Measurements from ENCODE around the gene SLC25A23. TPM values are rescaled to one million over a fixed set of nuclear protein-coding genes. Genes with fewer than 3 reads are reported as not detected.

The SLC25A23 gene
- total RNA-seq, 2 donors from 2014 or later = 89.6 to 97.1 TPM

DNA sequence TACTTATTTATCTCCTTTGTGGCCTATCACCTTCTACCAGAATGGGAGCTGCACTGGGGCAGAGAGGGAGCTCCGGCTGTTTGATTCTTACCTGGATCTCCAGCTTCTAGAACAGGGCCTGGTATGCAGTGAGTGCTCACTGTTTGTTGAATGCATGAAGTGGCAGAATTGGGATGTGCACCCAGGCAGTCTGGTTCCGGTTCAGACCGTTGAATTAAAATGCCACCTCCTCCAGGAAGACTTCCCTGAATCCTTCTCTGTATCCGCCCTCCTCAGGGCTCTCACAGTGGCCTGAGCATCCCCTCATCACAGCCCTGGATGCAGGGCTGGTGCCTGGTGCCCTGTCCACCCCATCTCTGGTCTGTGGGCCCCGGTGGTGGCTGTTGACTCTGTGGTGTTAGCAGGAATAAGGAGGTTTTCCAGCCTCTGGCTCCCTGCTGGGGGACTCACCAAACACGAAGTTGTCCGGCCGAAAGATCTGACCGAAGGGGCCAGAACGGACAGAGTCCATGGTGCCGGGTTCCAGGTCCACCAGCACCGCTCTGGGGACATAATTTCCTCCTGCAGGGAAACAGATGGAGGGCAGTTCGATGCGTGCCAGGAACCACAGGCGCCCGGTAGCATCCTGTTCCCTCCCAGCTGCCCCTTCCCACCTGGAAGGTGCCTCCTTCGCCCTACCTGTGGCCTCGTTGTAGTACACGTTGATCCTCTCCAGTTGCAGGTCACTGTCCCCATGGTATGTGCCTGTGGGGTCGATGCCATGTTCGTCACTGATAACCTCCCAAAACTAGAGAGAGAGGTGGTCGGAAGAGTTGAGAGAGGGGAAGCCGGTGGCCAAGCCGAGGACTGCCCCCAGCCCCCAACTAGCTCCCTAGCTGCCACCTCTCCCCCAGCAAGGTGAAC is 41.5 kb upstream of the SLC25A23 start:
- Histone ChIP-seq H3K4me3 (no peak overlapping the region), H3K27me3 (replicated peaks; ENCODE audit: insufficient read depth) (no peaks in the 10 kb centered on the region)

DNA sequence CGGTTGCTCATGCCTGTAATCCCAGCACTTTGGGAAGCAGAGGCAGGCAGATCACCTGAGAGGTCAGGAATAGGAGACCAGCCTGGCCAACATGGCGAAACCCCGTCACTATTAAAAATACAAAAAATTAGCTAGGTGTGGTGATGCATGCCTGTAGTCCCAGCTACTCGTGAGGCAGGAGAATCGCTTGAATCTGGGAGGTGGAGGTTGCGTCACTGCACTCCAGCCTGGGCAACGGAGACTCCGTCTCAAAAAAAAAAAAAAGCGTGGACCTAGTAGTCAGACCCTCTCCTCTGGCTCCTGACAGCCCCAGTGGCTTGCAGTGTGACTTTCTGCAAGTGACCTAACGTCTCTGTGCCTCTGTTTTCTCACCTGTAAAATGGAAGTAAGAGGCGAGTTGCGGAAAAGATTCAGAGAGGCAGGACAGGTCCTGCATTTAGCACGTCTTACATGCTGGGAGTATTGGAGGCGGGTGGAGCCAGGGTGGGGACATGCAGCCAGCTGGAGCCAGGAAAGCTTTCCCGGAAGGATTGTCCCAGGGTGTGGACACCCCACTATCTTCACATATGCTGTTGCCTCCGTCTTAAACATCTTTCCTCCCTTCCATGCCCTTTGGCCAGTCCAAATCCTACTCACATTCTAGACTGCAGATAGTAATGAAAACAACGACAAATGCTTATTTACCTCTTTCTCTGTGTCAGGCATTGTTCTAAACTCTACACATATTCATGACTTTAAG is 39.6 kb upstream of the SLC25A23 start:
- TF ChIP-seq, protein P1, sequence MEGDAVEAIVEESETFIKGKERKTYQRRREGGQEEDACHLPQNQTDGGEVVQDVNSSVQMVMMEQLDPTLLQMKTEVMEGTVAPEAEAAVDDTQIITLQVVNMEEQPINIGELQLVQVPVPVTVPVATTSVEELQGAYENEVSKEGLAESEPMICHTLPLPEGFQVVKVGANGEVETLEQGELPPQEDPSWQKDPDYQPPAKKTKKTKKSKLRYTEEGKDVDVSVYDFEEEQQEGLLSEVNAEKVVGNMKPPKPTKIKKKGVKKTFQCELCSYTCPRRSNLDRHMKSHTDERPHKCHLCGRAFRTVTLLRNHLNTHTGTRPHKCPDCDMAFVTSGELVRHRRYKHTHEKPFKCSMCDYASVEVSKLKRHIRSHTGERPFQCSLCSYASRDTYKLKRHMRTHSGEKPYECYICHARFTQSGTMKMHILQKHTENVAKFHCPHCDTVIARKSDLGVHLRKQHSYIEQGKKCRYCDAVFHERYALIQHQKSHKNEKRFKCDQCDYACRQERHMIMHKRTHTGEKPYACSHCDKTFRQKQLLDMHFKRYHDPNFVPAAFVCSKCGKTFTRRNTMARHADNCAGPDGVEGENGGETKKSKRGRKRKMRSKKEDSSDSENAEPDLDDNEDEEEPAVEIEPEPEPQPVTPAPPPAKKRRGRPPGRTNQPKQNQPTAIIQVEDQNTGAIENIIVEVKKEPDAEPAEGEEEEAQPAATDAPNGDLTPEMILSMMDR (IDR thresholded peaks at IDR 0.05) = no peak
- Histone ChIP-seq H3K27me3 (replicated peaks; ENCODE audit: insufficient read depth) (no peaks in the 10 kb centered on the region), H3K27ac (no peak overlapping the region), H3K36me3 (no peaks in the 10 kb centered on the region), H3K9me3 (no peaks in the 10 kb centered on the region), H3K4me3 (no peak overlapping the region), H3K4me1 (ENCODE audit: control insufficient read depth in 1 of 2, low read depth in 2 of 2) (peaks cover 0 to 7% of the 10 kb centered on the region in 2 donors)
- DNase-seq (ENCODE audit: low spot score) = no peak
- no peak for ATAC-seq (ENCODE audit: insufficient number of reproducible peaks, low FRiP score, low read depth)

More for the DNA sequence above, 41.5 kb upstream of the SLC25A23 start:
- Histone ChIP-seq H3K4me1 (ENCODE audit: control insufficient read depth in 1 of 2, low read depth in 2 of 2) (peaks cover 0 to 7% of the 10 kb centered on the region in 2 donors), H3K9me3 (no peaks in the 10 kb centered on the region), H3K36me3 (no peaks in the 10 kb centered on the region), H3K27ac (no peak overlapping the region)
- DNase-seq (ENCODE audit: low spot score) (no peak), ATAC-seq (ENCODE audit: insufficient number of reproducible peaks, low FRiP score, low read depth) (no peak)
- TF ChIP-seq, protein P1 (IDR thresholded peaks at IDR 0.05) = no peak

DNA sequence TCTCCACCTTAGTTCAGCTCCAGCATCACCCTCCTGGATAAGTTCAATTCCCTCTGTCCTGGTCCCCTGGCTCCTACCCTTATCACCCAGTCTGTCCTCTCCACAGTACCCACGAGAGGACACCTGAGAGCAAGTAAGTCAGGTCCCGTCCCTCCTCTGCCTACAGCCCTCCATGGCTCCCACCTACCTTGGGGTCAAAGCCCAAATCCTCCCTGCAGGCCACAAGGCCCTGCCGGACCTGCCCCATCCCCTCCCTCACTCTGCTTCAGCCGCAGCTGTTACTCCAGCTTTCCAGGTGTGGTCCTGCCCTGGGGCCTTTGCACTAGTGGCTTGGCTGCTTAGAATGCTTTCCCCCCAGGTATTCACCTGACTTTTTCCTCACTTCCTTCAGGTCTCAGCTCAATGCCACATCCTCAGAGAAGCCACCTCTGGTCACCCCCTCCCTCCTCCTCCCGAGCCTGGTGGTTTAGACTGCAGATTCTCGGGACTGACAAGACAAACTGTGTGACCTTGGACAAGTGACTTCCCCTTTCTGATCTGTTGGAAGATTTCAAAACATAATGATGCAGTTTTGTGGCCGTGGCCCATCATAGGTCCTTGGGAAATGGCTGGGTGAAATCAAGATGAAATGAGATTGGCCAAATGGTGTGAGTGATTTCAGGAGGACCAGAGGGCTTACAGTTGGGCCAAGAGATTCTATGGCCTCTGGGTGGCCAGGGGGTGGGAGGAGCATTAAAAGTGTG is 38.9 kb upstream of the SLC25A23 start:
- TF ChIP-seq, protein P1 (IDR thresholded peaks at IDR 0.05) = no peak
- Histone ChIP-seq H3K4me3 (no peak overlapping the region), H3K27ac (no peak overlapping the region), H3K9me3 (no peaks in the 10 kb centered on the region), H3K4me1 (ENCODE audit: control insufficient read depth in 1 of 2, low read depth in 2 of 2) (peaks cover 0 to 7% of the 10 kb centered on the region in 2 donors), H3K27me3 (replicated peaks; ENCODE audit: insufficient read depth) (no peaks in the 10 kb centered on the region), H3K36me3 (no peaks in the 10 kb centered on the region)
- no peak for ATAC-seq (ENCODE audit: insufficient number of reproducible peaks, low FRiP score, low read depth)
- no peak for DNase-seq (ENCODE audit: low spot score)

DNA sequence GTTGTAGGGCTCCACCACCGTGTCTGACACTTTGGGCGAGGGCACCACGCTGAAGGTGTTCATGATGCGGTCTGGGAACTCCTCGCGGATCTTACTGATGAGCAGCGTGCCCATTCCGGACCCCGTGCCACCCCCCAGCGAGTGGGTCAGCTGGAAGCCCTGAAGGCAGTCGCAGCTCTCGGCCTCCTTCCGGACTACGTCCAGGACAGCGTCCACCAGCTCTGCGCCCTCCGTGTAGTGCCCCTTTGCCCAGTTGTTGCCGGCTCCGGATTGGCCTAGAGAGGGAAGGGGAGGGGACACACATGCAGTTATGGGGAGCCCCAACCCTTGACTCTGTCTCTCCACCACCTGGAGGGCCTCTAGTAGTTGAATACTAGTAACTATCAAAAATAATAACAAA is 36.4 kb upstream of the SLC25A23 start:
- DNase-seq (ENCODE audit: low spot score) = no peak

More for the DNA sequence above, 36.4 kb upstream of the SLC25A23 start:
- Histone ChIP-seq H3K27ac (no peak overlapping the region), H3K27me3 (replicated peaks; ENCODE audit: insufficient read depth) (no peaks in the 10 kb centered on the region), H3K9me3 (no peaks in the 10 kb centered on the region), H3K4me1 (ENCODE audit: control insufficient read depth in 1 of 2, low read depth in 2 of 2) (no peaks in the 10 kb centered on the region), H3K36me3 (no peaks in the 10 kb centered on the region), H3K4me3 (no peak overlapping the region)
- no peak for ATAC-seq (ENCODE audit: insufficient number of reproducible peaks, low FRiP score, low read depth)
- TF ChIP-seq, protein P1 (IDR thresholded peaks at IDR 0.05) = no peak
